B cell (primary cell): ENCODE data around the gene ASTN1. TPM values are rescaled to one million over a fixed set of nuclear protein-coding genes. Genes with fewer than 3 reads are reported as not detected.

ENCODE experiments used
- ATAC-seq: fragments of 200-7000 bp; cut with Tn5 transposase; one replicate; pipeline ENCODE4 v1.10.0; 2021; ENCODE audit warnings: low read depth, mild to moderate bottlenecking, moderate number of reproducible peaks, moderate library complexity
- CTCF ChIA-PET: fragments of 350-600 bp; sonication (Branson Sonifier 250); formaldehyde crosslinking; loops from one replicate; lab custom pipeline; 2021; ENCODE audit warnings: antibody characterized with exemption, inconsistent platforms; lab: Charles Lee
- POLR2A ChIA-PET: fragments of 350-600 bp; sonication (Branson Sonifier 250); formaldehyde crosslinking; loops from one replicate; lab custom pipeline; 2021; ENCODE audit warnings: antibody characterized with exemption; lab: Charles Lee
- DNase-seq: peaks from one replicate; pipeline ENCODE4 v3.0.0; 2013
- H2AFZ ChIP-seq: 2 replicates; pipeline ENCODE4 v1.6.1; 2012; ENCODE audit warnings: mild to moderate bottlenecking, low read depth, low read length; ENCODE audit not compliant: insufficient read depth, poor library complexity, severe bottlenecking
- H3K27ac ChIP-seq, 2 donors: 1 replicate in 1 of 2; 2 replicates in 1 of 2; pipeline ENCODE4 v1.5.1; 2012 to 2013; ENCODE audit warnings: low read length in 2 of 2, mild to moderate bottlenecking in 2 of 2, moderate library complexity in 1 of 2
- H3K27me3 ChIP-seq, 4 experiments: fragments of 200-600 bp in 1 of 4; sonication (generic) in 1 of 4; replicated peaks in 1 of 4; 1 replicate in 2 of 4; 2 replicates in 2 of 4; pipeline versions ENCODE4 v1.6.1 to v1.7.0; 2013 to 2016; ENCODE audit warnings: low read length in 3 of 4, mild to moderate bottlenecking in 2 of 4, mixed read lengths in 1 of 4, moderate library complexity in 1 of 4; ENCODE audit not compliant: insufficient read depth in 4 of 4, control insufficient read depth in 3 of 4; ENCODE audit errors: control extremely low read depth in 1 of 4
- H3K36me3 ChIP-seq, 2 experiments: replicated peaks in 1 of 2; 1 replicate in 1 of 2; 2 replicates in 1 of 2; pipeline versions ENCODE4 v1.6.1 to v1.7.1; 2013; ENCODE audit warnings: low read length in 1 of 2; ENCODE audit not compliant: insufficient read depth in 2 of 2, control insufficient read depth in 1 of 2; ENCODE audit errors: control extremely low read depth in 1 of 2, extremely low read depth in 1 of 2
- H3K4me1 ChIP-seq, 2 donors: fragments of 200-600 bp in 1 of 2; sonication (generic) in 1 of 2; 1 replicate in 1 of 2; 2 replicates in 1 of 2; pipeline versions ENCODE4 v1.5.1 to v1.6.1; 2013 to 2017; ENCODE audit warnings: low read length in 2 of 2; ENCODE audit not compliant: control insufficient read depth in 2 of 2, insufficient read depth in 2 of 2
- H3K4me2 ChIP-seq: replicated peaks from 2 replicates; pipeline ENCODE3; 2012; ENCODE audit warnings: mild to moderate bottlenecking, low read depth, low read length; ENCODE audit not compliant: poor library complexity, severe bottlenecking
- H3K4me3 ChIP-seq, 5 experiments: fragments of 200-600 bp in 1 of 5; sonication (generic) in 1 of 5; 1 replicate in 3 of 5; 2 replicates in 2 of 5; pipeline versions ENCODE4 v1.5.1 to v1.7.0; 2011 to 2016; ENCODE audit warnings: low read length in 4 of 5, mild to moderate bottlenecking in 4 of 5, low read depth in 2 of 5, control low read depth in 1 of 5, moderate library complexity in 1 of 5; ENCODE audit not compliant: insufficient read depth in 1 of 5; ENCODE audit errors: control extremely low read depth in 1 of 5, extremely low read depth in 1 of 5
- H3K79me2 ChIP-seq: fragments of 200-600 bp; sonication (generic); one replicate; pipeline ENCODE4 v1.6.0; 2016; ENCODE audit warnings: low read length; ENCODE audit not compliant: control insufficient read depth, insufficient read depth
- H3K9ac ChIP-seq: fragments of 200-600 bp; sonication (generic); 2 replicates; pipeline ENCODE4 v1.6.1; 2017; ENCODE audit warnings: mild to moderate bottlenecking, low read length, moderate library complexity
- H3K9me3 ChIP-seq, 3 donors: one replicate each; pipeline versions ENCODE4 v1.6.1 to v1.7.1; 2013; ENCODE audit warnings: low read length in 2 of 3; ENCODE audit not compliant: control insufficient read depth in 2 of 3, insufficient read depth in 1 of 3; ENCODE audit errors: control extremely low read depth in 1 of 3
- H4K20me1 ChIP-seq: 2 replicates; pipeline ENCODE4 v1.6.0; 2012; ENCODE audit warnings: mild to moderate bottlenecking, low read length; ENCODE audit not compliant: insufficient read depth, control insufficient read depth, poor library complexity, severe bottlenecking
- H3K27ac Mint-ChIP-seq: one replicate; pipeline ENCODE4 v1.8.0; 2021; ENCODE audit warnings: mixed read lengths
- H3K27me3 Mint-ChIP-seq: one replicate; pipeline ENCODE4 v1.8.0; 2021; ENCODE audit warnings: mixed read lengths
- H3K4me1 Mint-ChIP-seq: one replicate; pipeline ENCODE4 v1.8.0; 2021; ENCODE audit warnings: mixed read lengths
- H3K4me3 Mint-ChIP-seq: one replicate; pipeline ENCODE4 v1.8.0; 2021; ENCODE audit warnings: mixed read lengths
- H3K9me3 Mint-ChIP-seq: one replicate; pipeline ENCODE4 v1.8.0; 2022; ENCODE audit warnings: mixed read lengths; ENCODE audit not compliant: insufficient read depth
- CTCF ChIP-seq: fragments of 200-600 bp; IDR thresholded peaks from one replicate; pipeline ENCODE4 v1.8.0; 2022; ENCODE audit warnings: antibody characterized with exemption, mild to moderate bottlenecking
- EZH2 ChIP-seq: IDR thresholded peaks from 2 replicates; pipeline ENCODE4 v1.6.1; 2012; ENCODE audit warnings: borderline replicate concordance, low read depth, mild to moderate bottlenecking, moderate library complexity, low read length; ENCODE audit not compliant: insufficient read depth, poor library complexity, severe bottlenecking
- WGBS: methylation state at CpG from one replicate; pipeline ENCODE4 v1.1.5; 2013; ENCODE audit warnings: missing lambda C conversion rate; ENCODE audit not compliant: insufficient coverage; 5-methylcytosine and 5-hydroxymethylcytosine counted together
- intact Hi-C: fragments of 100-400 bp; cut with micrococcal nuclease; formaldehyde crosslinking; loops from one replicate; pipeline ENCODE4 v1.10.0; 2022
- polyA plus RNA-seq: library from polyadenylated mRNA; depleted of rRNA; stranded (reverse); fragments of >200 nt; gene quantifications from 2 replicates; pipeline ENCODE4 v1.2.3, GENCODE V29; 2012
- total RNA-seq, 2 donors: library from RNA; stranded (reverse); fragments of 120-200 nt in 1 of 2; gene quantifications; 1 replicate in 1 of 2; 2 replicates in 1 of 2; pipeline versions ENCODE4 v1.2.3 to v1.2.4, GENCODE V29; 2013 to 2022

The ASTN1 gene
- total and polyA plus RNA-seq, 2 donors (not counting 1 experiment from before 2014, with no cell fraction given), result not detected

GRCh38 chr1:176854121-176854520 is 310.4 kb downstream of the ASTN1 start:
- H4K20me1 ChIP-seq, result no peaks in the 10 kb centered on the region
- no peak overlapping the region for H3K9ac ChIP-seq
- H2AFZ ChIP-seq, result no peak overlapping the region
- H3K9me3 ChIP-seq, result no peaks in the 10 kb centered on the region
- no peak for ATAC-seq
- H3K4me2 ChIP-seq, result no peak overlapping the region
- no peak overlapping the region for H3K27ac ChIP-seq
- H3K4me3 ChIP-seq, result no peak overlapping the region
- no peaks in the 10 kb centered on the region for H3K4me1 ChIP-seq
- Mint-ChIP-seq H3K4me1 (no peaks in the 10 kb centered on the region), H3K27ac (no peak overlapping the region), H3K4me3 (no peak overlapping the region), H3K27me3 (peaks cover 15% of the 10 kb centered on the region), H3K9me3 (no peaks in the 10 kb centered on the region)
- H3K36me3 ChIP-seq, result no peaks in the 10 kb centered on the region
- WGBS, result 95% methylated on average over 4 of the region's 4 CpGs
- no peaks in the 10 kb centered on the region for H3K27me3 ChIP-seq
- no peaks in the 10 kb centered on the region for H3K79me2 ChIP-seq
- TF ChIP-seq CTCF (no peak), EZH2 (no peak)
- POLR2A ChIA-PET, result no interaction called here
- intact Hi-C loops, result no loop called here
- CTCF ChIA-PET, result no interaction called here
- DNase-seq, result no peak

- no peaks in the 10 kb centered on the region for H3K79me2 ChIP-seq
- no peaks in the 10 kb centered on the region for H3K36me3 ChIP-seq
- WGBS, result 71% methylated on average over 3 of the region's 3 CpGs
- ChIA-PET CTCF (no interaction called here), POLR2A (no interaction called here)
- Mint-ChIP-seq H3K27ac (no peak overlapping the region), H3K9me3 (no peaks in the 10 kb centered on the region), H3K27me3 (peaks cover 14% of the 10 kb centered on the region), H3K4me1 (no peaks in the 10 kb centered on the region), H3K4me3 (no peak overlapping the region)
- no peak overlapping the region for H3K4me3 ChIP-seq
- H3K9ac ChIP-seq, result no peak overlapping the region
- no peak overlapping the region for H3K27ac ChIP-seq
- no peak for DNase-seq
- intact Hi-C loops, result no loop called here
- no peak for ATAC-seq
- H3K4me2 ChIP-seq, result no peak overlapping the region
- H2AFZ ChIP-seq, result no peak overlapping the region
- TF ChIP-seq CTCF, result no peak
- no peak for TF ChIP-seq EZH2
- H3K4me1 ChIP-seq, result no peaks in the 10 kb centered on the region
- H3K9me3 ChIP-seq, result no peaks in the 10 kb centered on the region
- H4K20me1 ChIP-seq, result no peaks in the 10 kb centered on the region
- H3K27me3 ChIP-seq, result no peaks in the 10 kb centered on the region
Measured at GRCh38 chr1:176853503-176853902, 311.0 kb downstream of the ASTN1 start.
